SK-N-SH (cell line): ENCODE results near the gene TTC21A. TPM values are rescaled to one million over a fixed set of nuclear protein-coding genes. Genes with fewer than 3 reads are reported as not detected.
A peak's percentile ranks its signal among the peaks of the same experiment; 100 is the strongest.

Experiments
- CTCF ChIA-PET: fragments of 300-600, 350-600 bp; formaldehyde crosslinking; extraction: SDS; loops from one replicate; lab custom pipeline; 2021; lab: Yijun Ruan, JAX
- POLR2A ChIA-PET: fragments of 350-600 bp; sonication (Branson Sonifier 250); formaldehyde crosslinking; extraction: SDS; loops from one replicate; lab custom pipeline; 2020; ENCODE audit warnings: antibody characterized with exemption, inconsistent platforms; lab: Yijun Ruan, JAX
- DNase-seq: peaks from one replicate; pipeline ENCODE4 v3.0.0; 2012
- H2AFZ ChIP-seq: fragments of 200-600 bp; sonication (generic); 2 replicates; pipeline ENCODE4 v1.8.1; 2016; ENCODE audit warnings: antibody characterized with exemption, mild to moderate bottlenecking, low read depth
- H3F3A ChIP-seq: fragments of 200-600 bp; sonication (generic); replicated peaks from 2 replicates; pipeline ENCODE3; 2016; ENCODE audit warnings: antibody characterized with exemption, mild to moderate bottlenecking; ENCODE audit not compliant: insufficient read depth
- H3K27ac ChIP-seq, 2 experiments: fragments of 200-500 bp in 1 of 2; fragments of 200-600 bp in 1 of 2; sonication (Bioruptor generic) in 1 of 2; sonication (generic), shearing (Covaris generic) in 1 of 2; 2 replicates each; pipeline versions ENCODE4 v1.5.1 to v1.6.1; 2014 to 2016; ENCODE audit warnings: low read depth in 2 of 2, inconsistent platforms in 1 of 2, low read length in 1 of 2, mild to moderate bottlenecking in 1 of 2, mixed read lengths in 1 of 2
- H3K27me3 ChIP-seq: fragments of 200-600 bp; sonication (generic), shearing (Covaris generic); 2 replicates; pipeline ENCODE4 v1.6.1; 2016; ENCODE audit warnings: mixed run types; ENCODE audit not compliant: insufficient read depth
- H3K36me3 ChIP-seq, 2 experiments: fragments of 200-500 bp in 1 of 2; fragments of 200-600 bp in 1 of 2; sonication (Bioruptor generic) in 1 of 2; sonication (generic) in 1 of 2; replicated peaks in 1 of 2; 2 replicates each; pipeline versions ENCODE3 to v1.5.1; 2014 to 2016; ENCODE audit warnings: low read length in 1 of 2, mild to moderate bottlenecking in 1 of 2; ENCODE audit not compliant: insufficient read depth in 2 of 2, control insufficient read depth in 1 of 2
- H3K4me1 ChIP-seq, 2 experiments: fragments of 200-500 bp in 1 of 2; fragments of 200-600 bp in 1 of 2; sonication (Bioruptor generic) in 1 of 2; sonication (generic), shearing (Covaris generic) in 1 of 2; 2 replicates each; pipeline versions ENCODE4 v1.5.1 to v1.6.1; 2014 to 2016; ENCODE audit warnings: low read depth in 1 of 2, low read length in 1 of 2, mixed run types in 1 of 2; ENCODE audit not compliant: insufficient read depth in 2 of 2, control insufficient read depth in 1 of 2
- H3K4me2 ChIP-seq: fragments of 200-600 bp; sonication (generic), shearing (Covaris generic); 2 replicates; pipeline ENCODE4 v1.6.1; 2017; ENCODE audit warnings: mixed run types
- H3K4me3 ChIP-seq, 2 experiments: fragments of 200-500 bp in 1 of 2; fragments of 200-600 bp in 1 of 2; sonication (Bioruptor generic) in 1 of 2; sonication (generic), shearing (Covaris generic) in 1 of 2; 2 replicates each; pipeline versions ENCODE4 v1.5.1 to v1.8.1; 2014 to 2016; ENCODE audit warnings: low read depth in 2 of 2, inconsistent platforms in 1 of 2, low read length in 1 of 2, mild to moderate bottlenecking in 1 of 2, mixed read lengths in 1 of 2, moderate library complexity in 1 of 2
- H3K79me2 ChIP-seq: fragments of 200-600 bp; sonication (generic); 2 replicates; pipeline ENCODE4 v1.8.1; 2017; ENCODE audit warnings: mild to moderate bottlenecking; ENCODE audit not compliant: insufficient read depth
- H3K9ac ChIP-seq: fragments of 200-600 bp; sonication (generic); 2 replicates; pipeline ENCODE4 v1.6.1; 2017; ENCODE audit warnings: mixed run types
- H3K9me2 ChIP-seq: fragments of 200-600 bp; sonication (generic); 2 replicates; pipeline ENCODE4 v1.6.1; 2017; ENCODE audit warnings: mixed run types
- H3K9me3 ChIP-seq: fragments of 200-600 bp; sonication (generic); 2 replicates; pipeline ENCODE4 v1.6.1; 2017; ENCODE audit warnings: mixed run types, mild to moderate bottlenecking, moderate library complexity
- H4K20me1 ChIP-seq: fragments of 200-600 bp; sonication (generic); 2 replicates; pipeline ENCODE4 v1.6.1; 2017; ENCODE audit warnings: mild to moderate bottlenecking, mixed run types; ENCODE audit not compliant: insufficient read depth
- CHD2 ChIP-seq: fragments of 150-350 bp; IDR thresholded peaks from 2 replicates; pipeline ENCODE4 v1.6.1; 2018; ENCODE audit warnings: low read length; ENCODE audit not compliant: partially characterized antibody
- JUND ChIP-seq: IDR thresholded peaks from 2 replicates; pipeline ENCODE4 v1.4.0; 2012
- RAD21 ChIP-seq: IDR thresholded peaks from 2 replicates; pipeline ENCODE4 v1.6.1; 2012; ENCODE audit warnings: mild to moderate bottlenecking, low read length
- SMC3 ChIP-seq: IDR thresholded peaks from 2 replicates; pipeline ENCODE4 v1.6.1; 2012; ENCODE audit warnings: low read depth, low read length, improper control_type of control experiment
- TEAD4 ChIP-seq: IDR thresholded peaks from 2 replicates; pipeline ENCODE4 v1.4.0; 2012; ENCODE audit warnings: mild to moderate bottlenecking, borderline replicate concordance; ENCODE audit not compliant: insufficient read depth
- YY1 ChIP-seq: IDR thresholded peaks from 2 replicates; pipeline ENCODE4 v1.4.0; 2012; ENCODE audit warnings: low read depth, mild to moderate bottlenecking
- WGBS: methylation state at CpG from one replicate; pipeline ENCODE4 v1.1.6; 2017; ENCODE audit warnings: low lambda C conversion rate; 5-methylcytosine and 5-hydroxymethylcytosine counted together
- polyA plus RNA-seq, 3 experiments: library from polyadenylated mRNA; depleted of rRNA; stranded (reverse); fragments of >200 nt; gene quantifications; 2 replicates each; pipeline ENCODE4 v1.2.3, GENCODE V29; 2012
- TF ChIP-seq, protein P1 (sequence below): IDR thresholded peaks from 2 replicates; pipeline ENCODE4 v1.4.0; 2012; ENCODE audit warnings: low read depth
- TF ChIP-seq, protein P2 (sequence below): IDR thresholded peaks from 2 replicates; pipeline ENCODE4 v1.4.0; 2012; ENCODE audit warnings: low read depth, borderline replicate concordance
- TF ChIP-seq, protein P3 (sequence below): fragments of 200-600 bp; sonication (generic); IDR thresholded peaks from 2 replicates; pipeline ENCODE4 v1.6.1; 2017; ENCODE audit warnings: antibody characterized with exemption, mild to moderate bottlenecking, moderate library complexity

TTC21A gene
- polyA plus RNA-seq, 1 of the 3 experiments (the other 2 are of a cell fraction), result 3.9 TPM

DNA sequence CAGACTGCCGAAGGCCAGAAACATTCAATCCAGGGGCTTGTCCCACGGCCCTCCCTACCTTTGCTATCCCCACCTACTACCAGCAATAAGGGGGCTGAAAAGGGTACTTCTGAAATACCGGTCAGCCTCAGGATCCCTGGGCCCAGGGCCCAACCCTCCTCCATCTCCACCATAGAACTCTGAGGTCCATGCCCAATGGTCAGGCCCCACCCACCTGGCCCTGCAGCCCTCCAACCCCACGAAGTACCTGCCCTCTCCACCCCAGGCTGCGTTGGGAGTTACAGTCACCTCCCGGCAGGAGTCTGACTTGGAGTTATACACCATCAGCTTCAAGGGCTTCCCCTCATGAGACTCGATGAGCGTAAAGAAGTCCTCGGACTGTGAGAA is 7.0 kb upstream of the TTC21A start:
- Histone ChIP-seq H3F3A (peaks cover 6% of the 10 kb centered on the region), H3K4me1 (peaks cover 0 to 11% of the 10 kb centered on the region in 2 experiments; a peak in 1 of 4 replicates), H3K4me2 (no peak overlapping the region), H2AFZ (no peak overlapping the region), H3K4me3 (no peak overlapping the region), H3K36me3 (peaks cover 22 to 59% of the 10 kb centered on the region in 2 experiments), H3K27ac (no peak overlapping the region), H4K20me1 (peaks cover 39% of the 10 kb centered on the region), H3K9ac (no peak overlapping the region), H3K9me2 (no peaks in the 10 kb centered on the region), H3K9me3 (no peaks in the 10 kb centered on the region), H3K27me3 (no peaks in the 10 kb centered on the region), H3K79me2 (peaks cover 38% of the 10 kb centered on the region)
- 100% methylated on average over 8 of the region's 9 CpGs for WGBS
- POLR2A ChIA-PET, result no interaction called here
- no peak for DNase-seq
- TF ChIP-seq, protein P1, sequence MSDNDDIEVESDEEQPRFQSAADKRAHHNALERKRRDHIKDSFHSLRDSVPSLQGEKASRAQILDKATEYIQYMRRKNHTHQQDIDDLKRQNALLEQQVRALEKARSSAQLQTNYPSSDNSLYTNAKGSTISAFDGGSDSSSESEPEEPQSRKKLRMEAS, result no peak
- no peak for TF ChIP-seq CHD2
- no peak for TF ChIP-seq JUND
- TF ChIP-seq TEAD4, result no peak
- TF ChIP-seq YY1, result no peak
- CTCF ChIA-PET, result interaction anchor here (1.1 to 2.0 kb wide), 2 partner anchors 19 to 188 kb away, joined by 3 to 6 read pairs; no protein-coding TSS in a partner anchor

DNA sequence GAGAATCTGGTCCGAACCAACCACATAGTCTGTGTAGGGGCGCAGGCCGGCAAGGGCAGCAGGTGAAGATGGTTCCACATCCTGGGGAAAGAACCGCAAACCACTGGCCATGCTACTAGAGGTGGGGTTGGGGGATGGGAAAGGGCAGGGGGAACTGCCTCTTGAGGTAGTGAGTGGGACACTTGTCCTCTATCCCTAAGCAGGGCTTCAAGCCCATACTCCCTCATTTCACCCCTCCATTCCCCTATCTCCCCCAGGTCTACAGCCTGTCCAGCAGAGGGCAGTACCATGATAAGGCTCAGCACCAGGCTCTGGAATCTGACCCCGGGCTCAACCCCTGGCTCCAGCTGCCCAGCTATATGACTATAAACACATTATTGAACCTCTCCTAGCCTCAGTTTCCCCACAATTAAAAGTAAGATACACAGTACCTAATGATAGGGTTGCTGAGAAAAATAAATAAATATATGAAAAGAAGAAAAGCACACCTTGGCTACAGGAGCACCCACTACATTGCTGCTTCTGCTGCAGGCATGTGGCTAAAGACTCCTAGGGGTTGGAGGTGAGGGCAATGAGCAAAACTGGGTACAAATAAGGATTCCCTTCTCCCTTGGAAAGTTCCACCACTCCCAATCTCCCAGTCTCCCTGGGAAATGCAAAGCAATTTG is 6.3 kb upstream of the TTC21A start:
- CTCF ChIA-PET, result interaction anchor here (0.6 to 2.0 kb wide), 3 partner anchors 19 to 191 kb away, joined by 3 to 6 read pairs (median 3); no protein-coding TSS in a partner anchor
- Histone ChIP-seq H3K4me2 (no peak overlapping the region), H3K9me2 (no peaks in the 10 kb centered on the region), H4K20me1 (peaks cover 46% of the 10 kb centered on the region), H3F3A (peaks cover 6% of the 10 kb centered on the region), H3K9me3 (no peaks in the 10 kb centered on the region), H3K9ac (no peak overlapping the region), H3K27ac (no peak overlapping the region), H2AFZ (no peak overlapping the region), H3K79me2 (peaks cover 45% of the 10 kb centered on the region)
- DNase-seq, result peak; percentile 78
- TF ChIP-seq SMC3, result peak; percentile 54
- TF ChIP-seq, protein P2, sequence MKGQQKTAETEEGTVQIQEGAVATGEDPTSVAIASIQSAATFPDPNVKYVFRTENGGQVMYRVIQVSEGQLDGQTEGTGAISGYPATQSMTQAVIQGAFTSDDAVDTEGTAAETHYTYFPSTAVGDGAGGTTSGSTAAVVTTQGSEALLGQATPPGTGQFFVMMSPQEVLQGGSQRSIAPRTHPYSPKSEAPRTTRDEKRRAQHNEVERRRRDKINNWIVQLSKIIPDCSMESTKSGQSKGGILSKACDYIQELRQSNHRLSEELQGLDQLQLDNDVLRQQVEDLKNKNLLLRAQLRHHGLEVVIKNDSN, result no peak
- TF ChIP-seq, protein P3, sequence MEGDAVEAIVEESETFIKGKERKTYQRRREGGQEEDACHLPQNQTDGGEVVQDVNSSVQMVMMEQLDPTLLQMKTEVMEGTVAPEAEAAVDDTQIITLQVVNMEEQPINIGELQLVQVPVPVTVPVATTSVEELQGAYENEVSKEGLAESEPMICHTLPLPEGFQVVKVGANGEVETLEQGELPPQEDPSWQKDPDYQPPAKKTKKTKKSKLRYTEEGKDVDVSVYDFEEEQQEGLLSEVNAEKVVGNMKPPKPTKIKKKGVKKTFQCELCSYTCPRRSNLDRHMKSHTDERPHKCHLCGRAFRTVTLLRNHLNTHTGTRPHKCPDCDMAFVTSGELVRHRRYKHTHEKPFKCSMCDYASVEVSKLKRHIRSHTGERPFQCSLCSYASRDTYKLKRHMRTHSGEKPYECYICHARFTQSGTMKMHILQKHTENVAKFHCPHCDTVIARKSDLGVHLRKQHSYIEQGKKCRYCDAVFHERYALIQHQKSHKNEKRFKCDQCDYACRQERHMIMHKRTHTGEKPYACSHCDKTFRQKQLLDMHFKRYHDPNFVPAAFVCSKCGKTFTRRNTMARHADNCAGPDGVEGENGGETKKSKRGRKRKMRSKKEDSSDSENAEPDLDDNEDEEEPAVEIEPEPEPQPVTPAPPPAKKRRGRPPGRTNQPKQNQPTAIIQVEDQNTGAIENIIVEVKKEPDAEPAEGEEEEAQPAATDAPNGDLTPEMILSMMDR, result peak; percentile 72
- TF ChIP-seq RAD21, result peak; percentile 56
- TF ChIP-seq, all 33 proteins: peak for 3
- Histone ChIP-seq H3K4me3 (no peak overlapping the region; a peak in 1 of 4 replicates), H3K4me1 (peaks cover 4 to 18% of the 10 kb centered on the region in 2 experiments; a peak in 2 of 4 replicates), H3K27me3 (no peaks in the 10 kb centered on the region), H3K36me3 (peaks cover 17 to 52% of the 10 kb centered on the region in 2 experiments)
- POLR2A ChIA-PET, result no interaction called here
- WGBS, result 87% methylated on average over 4 of the region's 5 CpGs
